ENCODE results near the gene TMSB10.

TMSB10 gene

DNA sequence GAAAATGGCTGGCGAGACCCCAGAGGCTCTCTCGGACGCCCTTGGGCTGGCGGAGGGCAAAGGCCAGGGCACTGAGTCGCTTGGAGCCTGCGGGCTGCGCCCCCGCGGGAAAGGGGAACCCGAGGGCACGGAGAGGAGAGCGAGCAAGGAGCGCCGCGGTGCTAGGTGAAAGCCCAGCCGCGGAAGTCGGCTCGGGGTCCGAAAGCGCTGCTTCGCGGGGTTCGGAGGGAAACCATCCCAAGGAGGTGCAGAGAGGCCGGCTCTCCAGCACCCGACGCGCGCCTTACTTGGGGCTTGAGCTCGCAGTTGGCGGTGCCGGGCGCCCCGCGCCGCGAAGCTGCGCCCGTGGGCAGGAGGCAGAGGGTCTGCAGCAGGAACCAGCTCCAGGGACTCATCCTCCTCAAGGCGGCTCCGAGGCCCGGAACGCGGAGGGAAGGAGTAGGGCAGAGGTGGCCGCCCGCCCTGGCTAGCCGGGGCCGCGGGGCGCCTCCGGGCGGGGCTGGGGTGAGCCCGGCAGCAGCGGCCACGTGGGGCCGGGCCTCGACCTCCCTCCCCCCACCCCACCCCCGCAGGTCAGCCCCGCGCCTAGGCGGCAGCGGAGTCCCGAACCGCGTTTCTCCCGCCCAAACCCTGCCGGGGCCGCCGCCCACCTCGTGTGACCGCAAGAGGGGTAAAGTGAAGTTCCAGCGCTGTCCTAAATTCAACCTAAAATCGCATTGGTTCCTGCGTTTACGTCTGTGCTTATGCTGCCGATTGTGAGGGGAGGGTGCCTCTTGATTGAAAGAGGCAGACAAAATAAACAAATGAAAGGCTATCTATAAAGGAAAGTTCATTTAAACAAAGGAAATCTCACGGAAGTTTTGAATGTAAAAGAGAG, 24.6 kb upstream of the TMSB10 start, which contains the start of gene TRABD2A:
Gene TRABD2A, minus strand, starts transcription at position 440 of the 877 bp plus-strand sequence. Its CDS starts 45 bp downstream, at position 395.
- no peak within 1 kb of the TSS for H3K27ac ChIP-seq (ENCODE audit: low read length)
- no peaks in the 10 kb centered on the region for H3K36me3 ChIP-seq (ENCODE audit: control insufficient read depth in 1 of 2, insufficient read depth in 2 of 2, low read length in 2 of 2)
- H3K4me1 ChIP-seq (ENCODE audit: control insufficient read depth in 1 of 2, insufficient read depth in 2 of 2, low read length in 2 of 2) = peaks cover 0 to 23% of the 10 kb centered on the region in 2 donors
- no peaks in the 10 kb centered on the region for H3K9me3 ChIP-seq (ENCODE audit: control insufficient read depth in 1 of 2, low read length in 2 of 2)
- peaks cover 10% of the 10 kb centered on the region for H3K27me3 ChIP-seq (ENCODE audit: low read depth, low read length)
- peak within 1 kb of the TSS; percentile 71 to 72 for H3K4me3 ChIP-seq (ENCODE audit: low read depth in 1 of 2, low read length in 2 of 2)

DNA sequence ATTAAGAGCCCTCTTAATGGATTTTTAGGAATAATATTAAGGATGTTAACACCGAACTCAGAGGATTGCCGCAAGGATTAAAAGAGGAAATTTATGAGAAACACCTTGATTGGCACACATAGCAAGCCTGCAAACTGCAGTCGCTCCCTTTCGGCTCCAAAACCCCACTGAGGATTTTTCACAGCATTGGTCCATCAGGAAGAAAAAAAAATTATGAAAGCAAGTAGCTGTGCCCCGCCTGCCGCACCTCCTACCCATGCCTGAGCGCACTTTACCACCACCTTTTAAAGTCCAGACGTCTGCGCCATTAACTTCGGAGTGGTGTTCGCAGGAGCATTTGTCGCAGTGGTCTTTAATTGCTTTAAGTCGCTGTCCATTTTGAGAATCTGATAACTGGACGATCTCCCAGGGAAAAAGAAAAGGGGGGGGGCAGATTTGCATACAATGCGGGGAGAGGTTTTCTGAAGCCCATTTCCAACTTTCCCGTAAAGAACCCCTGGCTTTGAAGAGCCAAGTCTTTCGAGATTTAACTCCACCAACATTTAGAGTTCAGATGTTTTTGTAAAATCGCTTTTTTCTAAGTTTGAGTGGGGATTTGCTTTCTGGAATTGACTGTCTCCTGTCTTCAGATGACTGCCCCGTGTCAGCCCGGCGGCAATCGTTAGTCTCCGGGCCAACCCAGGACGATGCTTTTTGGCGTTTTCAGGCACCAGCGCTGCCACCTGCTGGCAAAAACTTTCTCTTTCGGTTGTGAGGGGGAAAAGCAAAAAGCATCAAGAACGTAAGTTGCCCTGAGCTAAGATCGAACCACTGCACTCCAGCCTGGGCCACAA, 23.7 kb upstream of the TMSB10 start:
- peaks cover 10% of the 10 kb centered on the region for H3K27me3 ChIP-seq (ENCODE audit: low read depth, low read length)
- no peaks in the 10 kb centered on the region for H3K9me3 ChIP-seq (ENCODE audit: control insufficient read depth in 1 of 2, low read length in 2 of 2)
- H3K36me3 ChIP-seq (ENCODE audit: control insufficient read depth in 1 of 2, insufficient read depth in 2 of 2, low read length in 2 of 2) = no peaks in the 10 kb centered on the region
- peaks cover 0 to 23% of the 10 kb centered on the region in 2 donors for H3K4me1 ChIP-seq (ENCODE audit: control insufficient read depth in 1 of 2, insufficient read depth in 2 of 2, low read length in 2 of 2)
- peak overlapping the region; percentile 71 to 72 for H3K4me3 ChIP-seq (ENCODE audit: low read depth in 1 of 2, low read length in 2 of 2)
- no peak overlapping the region for H3K27ac ChIP-seq (ENCODE audit: low read length)

DNA sequence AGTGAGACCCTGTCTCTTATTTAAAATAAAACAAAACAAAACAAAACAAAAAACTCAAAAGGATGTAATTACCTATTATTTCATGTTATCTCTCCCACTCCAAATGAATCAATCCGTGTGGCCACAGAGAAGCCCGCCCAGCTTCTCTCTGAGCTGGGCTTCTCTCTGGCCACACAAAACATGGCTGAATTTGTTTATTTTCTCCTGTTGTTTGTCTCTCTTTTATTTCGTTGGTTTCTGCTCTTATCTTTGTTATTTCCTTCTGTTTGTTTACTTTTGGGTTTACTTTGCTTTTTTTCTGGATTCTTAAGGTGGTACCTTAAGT, 23.1 kb upstream of the TMSB10 start:
- H3K27me3 ChIP-seq (ENCODE audit: low read depth, low read length) = peaks cover 10% of the 10 kb centered on the region
- peak overlapping the region in 1 of 2 donors; percentile 72 for H3K4me3 ChIP-seq (ENCODE audit: low read depth in 1 of 2, low read length in 2 of 2)
- peaks cover 0 to 23% of the 10 kb centered on the region in 2 donors for H3K4me1 ChIP-seq (ENCODE audit: control insufficient read depth in 1 of 2, insufficient read depth in 2 of 2, low read length in 2 of 2)
- H3K27ac ChIP-seq (ENCODE audit: low read length) = no peak overlapping the region
- no peaks in the 10 kb centered on the region for H3K9me3 ChIP-seq (ENCODE audit: control insufficient read depth in 1 of 2, low read length in 2 of 2)
- H3K36me3 ChIP-seq (ENCODE audit: control insufficient read depth in 1 of 2, insufficient read depth in 2 of 2, low read length in 2 of 2) = no peaks in the 10 kb centered on the region

DNA sequence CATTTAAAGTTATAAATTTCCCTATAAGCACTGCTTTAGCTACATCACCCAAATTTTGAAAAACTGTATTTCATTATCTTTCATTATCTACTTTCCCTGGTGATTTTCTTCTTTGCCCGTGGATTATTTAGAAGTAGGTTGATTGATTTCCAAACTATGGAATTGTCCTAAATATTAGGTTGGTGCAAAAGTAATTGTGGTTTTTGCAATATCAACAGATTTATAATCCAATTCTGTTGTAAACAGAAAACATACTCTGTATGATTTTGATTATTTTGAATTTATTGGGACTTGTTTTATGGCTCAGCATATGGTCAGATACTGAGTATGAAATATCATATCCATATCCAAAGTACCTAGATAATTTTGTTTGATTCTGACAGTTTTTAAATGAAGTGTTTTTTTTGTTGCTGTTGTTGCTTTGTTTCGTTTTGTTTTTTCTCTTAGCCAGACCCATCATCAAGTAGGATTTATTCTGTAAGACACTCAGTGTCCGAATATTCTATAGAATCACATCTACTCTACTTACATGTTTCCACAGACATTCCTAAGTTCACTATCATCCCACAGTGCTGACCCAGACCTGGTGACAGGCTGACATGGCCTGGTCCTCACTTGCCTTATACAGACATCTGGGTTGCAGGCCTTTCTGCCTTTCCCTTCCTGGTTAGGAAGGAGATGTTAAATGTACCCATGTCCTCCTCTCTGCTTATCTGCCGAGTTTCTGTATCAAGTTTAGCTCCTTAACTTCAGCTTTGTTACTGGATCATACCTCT, 22.5 kb upstream of the TMSB10 start:
- H3K4me3 ChIP-seq (ENCODE audit: low read depth in 1 of 2, low read length in 2 of 2) = no peak overlapping the region
- H3K36me3 ChIP-seq (ENCODE audit: control insufficient read depth in 1 of 2, insufficient read depth in 2 of 2, low read length in 2 of 2) = no peaks in the 10 kb centered on the region
- H3K27me3 ChIP-seq (ENCODE audit: low read depth, low read length) = peaks cover 10% of the 10 kb centered on the region
- H3K27ac ChIP-seq (ENCODE audit: low read length) = no peak overlapping the region
- H3K9me3 ChIP-seq (ENCODE audit: control insufficient read depth in 1 of 2, low read length in 2 of 2) = no peaks in the 10 kb centered on the region
- peaks cover 0 to 23% of the 10 kb centered on the region in 2 donors for H3K4me1 ChIP-seq (ENCODE audit: control insufficient read depth in 1 of 2, insufficient read depth in 2 of 2, low read length in 2 of 2)

DNA sequence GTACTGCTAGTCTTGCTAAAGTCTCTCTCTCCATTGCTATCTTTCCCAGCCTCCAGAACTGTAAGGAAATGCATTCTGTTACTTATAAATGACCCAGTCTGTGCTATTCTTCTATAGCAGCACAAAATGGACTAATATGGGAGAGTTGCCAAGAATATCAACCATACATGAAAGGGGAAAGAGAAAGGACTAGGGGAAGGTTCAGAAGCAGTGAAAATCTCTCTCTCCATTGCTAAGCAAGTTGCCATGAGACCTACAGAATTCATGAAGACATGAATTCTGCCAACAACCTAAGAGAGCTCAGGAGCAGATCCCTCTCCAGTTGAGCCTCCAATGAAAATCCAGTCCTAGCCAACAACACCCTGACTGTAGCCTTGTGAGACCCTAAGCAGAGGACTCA, 21.0 kb upstream of the TMSB10 start:
- Histone ChIP-seq H3K36me3 (ENCODE audit: control insufficient read depth in 1 of 2, insufficient read depth in 2 of 2, low read length in 2 of 2) (no peaks in the 10 kb centered on the region), H3K9me3 (ENCODE audit: control insufficient read depth in 1 of 2, low read length in 2 of 2) (no peaks in the 10 kb centered on the region), H3K27me3 (ENCODE audit: low read depth, low read length) (peaks cover 10% of the 10 kb centered on the region), H3K4me3 (ENCODE audit: low read depth in 1 of 2, low read length in 2 of 2) (no peak overlapping the region), H3K27ac (ENCODE audit: low read length) (no peak overlapping the region), H3K4me1 (ENCODE audit: control insufficient read depth in 1 of 2, insufficient read depth in 2 of 2, low read length in 2 of 2) (peaks cover 10 to 28% of the 10 kb centered on the region in 2 donors)

DNA sequence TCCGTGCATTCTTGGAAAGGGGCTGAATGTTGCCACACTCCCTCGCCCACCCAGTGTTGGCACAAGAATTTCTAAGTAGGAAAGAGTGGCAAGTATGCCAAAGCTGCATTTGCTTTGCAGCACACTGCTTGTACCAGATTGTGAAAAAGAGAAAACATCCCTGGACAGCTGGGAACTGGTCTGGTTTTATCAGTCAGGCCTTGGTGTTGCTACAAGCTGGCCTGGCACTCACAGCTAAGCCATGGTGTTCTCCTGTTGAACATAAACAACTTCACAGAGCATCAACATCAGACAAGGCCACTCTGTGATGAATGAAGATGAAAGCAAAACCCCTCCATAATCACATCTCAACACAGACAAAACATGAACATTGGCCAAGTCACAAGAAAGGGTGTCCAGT, 20.3 kb upstream of the TMSB10 start:
- H3K9me3 ChIP-seq (ENCODE audit: control insufficient read depth in 1 of 2, low read length in 2 of 2) = no peaks in the 10 kb centered on the region
- H3K27ac ChIP-seq (ENCODE audit: low read length) = no peak overlapping the region
- peaks cover 10 to 23% of the 10 kb centered on the region in 2 donors for H3K4me1 ChIP-seq (ENCODE audit: control insufficient read depth in 1 of 2, insufficient read depth in 2 of 2, low read length in 2 of 2)
- no peak overlapping the region for H3K4me3 ChIP-seq (ENCODE audit: low read depth in 1 of 2, low read length in 2 of 2)
- no peaks in the 10 kb centered on the region for H3K36me3 ChIP-seq (ENCODE audit: control insufficient read depth in 1 of 2, insufficient read depth in 2 of 2, low read length in 2 of 2)
- H3K27me3 ChIP-seq (ENCODE audit: low read depth, low read length) = peaks cover 9% of the 10 kb centered on the region

DNA sequence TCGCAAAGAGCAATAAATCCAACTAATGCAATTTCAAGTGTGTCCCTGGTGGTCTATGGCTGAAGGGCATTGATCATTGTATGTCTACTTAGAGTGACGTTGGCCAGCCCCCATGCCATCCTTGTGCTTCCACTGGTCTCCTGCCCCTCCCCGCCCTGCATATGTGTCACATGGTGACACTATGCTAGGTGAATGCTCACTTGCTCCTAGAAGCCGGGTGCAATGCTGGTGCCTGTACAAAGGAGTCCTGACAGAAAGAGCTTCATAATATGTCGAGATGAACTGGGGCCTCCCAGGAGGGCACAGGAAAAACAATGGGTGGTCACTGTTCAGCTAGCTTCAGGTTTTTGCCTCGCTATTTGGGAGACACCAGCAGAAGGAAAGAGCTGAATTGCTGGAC, 18.7 kb upstream of the TMSB10 start:
- Histone ChIP-seq H3K27me3 (ENCODE audit: low read depth, low read length) (no peaks in the 10 kb centered on the region), H3K4me3 (ENCODE audit: low read depth in 1 of 2, low read length in 2 of 2) (no peak overlapping the region), H3K27ac (ENCODE audit: low read length) (no peak overlapping the region), H3K36me3 (ENCODE audit: control insufficient read depth in 1 of 2, insufficient read depth in 2 of 2, low read length in 2 of 2) (no peaks in the 10 kb centered on the region), H3K4me1 (ENCODE audit: control insufficient read depth in 1 of 2, insufficient read depth in 2 of 2, low read length in 2 of 2) (peaks cover 6 to 10% of the 10 kb centered on the region in 2 donors), H3K9me3 (ENCODE audit: control insufficient read depth in 1 of 2, low read length in 2 of 2) (no peaks in the 10 kb centered on the region)

DNA sequence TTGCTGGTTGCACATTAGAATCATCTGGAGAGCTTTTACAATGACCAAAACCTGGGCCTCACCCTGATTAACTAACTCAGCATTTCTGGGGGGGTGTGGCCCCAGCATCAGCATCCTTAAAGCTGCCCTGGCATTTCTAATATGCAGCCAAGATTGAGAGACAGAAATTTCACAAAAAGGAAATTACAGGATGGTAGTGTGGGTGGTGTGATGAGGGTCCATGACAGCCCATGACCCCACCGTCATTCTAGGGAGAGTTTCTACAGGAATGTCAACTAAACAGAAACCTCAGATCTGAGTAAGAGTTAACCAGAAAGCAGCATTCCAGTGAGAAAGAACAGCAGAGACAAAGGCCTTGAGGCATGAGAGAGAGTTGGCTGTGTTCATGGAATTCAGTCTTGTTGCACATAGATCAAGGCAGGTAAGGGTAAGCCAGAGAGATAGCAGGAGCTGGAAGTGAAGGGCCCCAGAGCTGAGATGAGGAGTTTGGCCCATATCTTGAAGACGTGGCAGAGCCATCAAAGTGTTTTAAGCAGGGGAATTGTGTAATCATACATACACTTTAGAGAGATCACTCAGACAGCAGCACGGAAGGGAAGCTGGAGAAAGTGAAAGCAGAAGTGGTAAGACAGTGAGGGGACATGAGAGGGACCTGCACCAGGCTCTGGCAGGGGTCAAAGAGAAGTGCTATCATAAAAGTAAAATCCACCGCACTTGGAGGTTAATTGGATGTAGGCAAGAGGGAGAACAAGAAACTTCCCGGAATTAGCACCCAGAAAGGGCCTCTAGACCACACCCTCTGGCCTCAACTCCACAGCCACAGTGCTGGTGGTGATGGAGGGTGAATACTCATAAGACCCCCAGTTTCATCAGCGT, 16.8 kb upstream of the TMSB10 start:
- Histone ChIP-seq H3K4me3 (ENCODE audit: low read depth in 1 of 2, low read length in 2 of 2) (peak overlapping the region in 1 of 2 donors; percentile 49), H3K4me1 (ENCODE audit: control insufficient read depth in 1 of 2, insufficient read depth in 2 of 2, low read length in 2 of 2) (peaks cover 5 to 10% of the 10 kb centered on the region in 2 donors), H3K27me3 (ENCODE audit: low read depth, low read length) (no peaks in the 10 kb centered on the region), H3K36me3 (ENCODE audit: control insufficient read depth in 1 of 2, insufficient read depth in 2 of 2, low read length in 2 of 2) (no peaks in the 10 kb centered on the region), H3K9me3 (ENCODE audit: control insufficient read depth in 1 of 2, low read length in 2 of 2) (no peaks in the 10 kb centered on the region), H3K27ac (ENCODE audit: low read length) (peak overlapping the region; percentile 74)

DNA sequence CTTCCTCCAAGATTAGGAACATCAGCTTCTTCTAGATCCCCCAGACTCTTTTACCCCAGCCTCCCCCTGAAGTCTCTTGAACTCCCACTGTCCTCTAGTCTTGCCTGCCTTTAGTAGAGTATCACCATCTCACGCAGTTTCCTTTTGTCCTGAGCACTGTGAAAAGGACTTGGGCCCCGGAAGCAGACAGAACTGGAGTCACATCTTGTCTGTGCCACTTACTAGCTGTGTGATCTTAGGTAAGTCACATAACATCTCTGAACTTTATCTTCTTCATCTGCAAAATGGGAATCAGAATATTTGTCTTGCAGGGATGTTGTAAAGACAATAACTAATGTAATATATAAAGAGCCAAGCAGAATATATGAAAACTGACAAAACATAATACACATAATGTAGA, 16.1 kb upstream of the TMSB10 start:
- Histone ChIP-seq H3K27ac (ENCODE audit: low read length) (peak overlapping the region; percentile 74), H3K4me1 (ENCODE audit: control insufficient read depth in 1 of 2, insufficient read depth in 2 of 2, low read length in 2 of 2) (peaks cover 5 to 10% of the 10 kb centered on the region in 2 donors), H3K36me3 (ENCODE audit: control insufficient read depth in 1 of 2, insufficient read depth in 2 of 2, low read length in 2 of 2) (no peaks in the 10 kb centered on the region), H3K27me3 (ENCODE audit: low read depth, low read length) (no peaks in the 10 kb centered on the region), H3K9me3 (ENCODE audit: control insufficient read depth in 1 of 2, low read length in 2 of 2) (no peaks in the 10 kb centered on the region), H3K4me3 (ENCODE audit: low read depth in 1 of 2, low read length in 2 of 2) (peak overlapping the region in 1 of 2 donors; percentile 49)

DNA sequence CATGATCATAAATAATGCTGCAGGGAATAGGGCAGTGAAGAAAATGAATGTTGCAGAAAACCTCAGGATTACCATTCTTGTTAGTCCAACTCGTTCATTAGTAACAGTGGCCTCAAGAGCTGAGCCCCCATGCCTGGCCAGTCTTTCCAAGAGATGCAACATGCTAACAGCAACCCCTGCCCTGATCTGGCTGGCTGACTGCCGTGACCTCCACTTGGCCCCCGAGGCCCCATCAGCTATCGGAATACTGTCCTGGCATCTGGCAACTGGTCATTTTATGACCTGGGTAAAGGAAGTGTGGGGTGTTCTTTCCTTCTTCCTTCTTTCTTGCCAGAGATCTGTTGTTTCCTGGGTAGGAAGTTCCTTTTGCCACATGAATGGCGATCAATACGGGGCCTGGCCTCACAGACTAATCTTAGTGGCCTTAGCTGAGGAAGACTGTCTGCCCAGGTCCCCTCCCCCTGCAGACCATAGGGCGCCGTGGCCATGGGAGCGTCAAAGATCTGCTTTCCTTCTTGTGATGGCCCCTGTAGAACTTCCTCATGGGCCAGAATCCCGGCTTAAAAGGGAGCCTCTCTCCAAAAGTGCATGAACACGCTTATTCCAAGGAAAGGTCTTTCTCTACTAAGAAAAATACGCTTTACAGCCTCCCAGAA, 14.0 kb upstream of the TMSB10 start:
- H3K9me3 ChIP-seq (ENCODE audit: control insufficient read depth in 1 of 2, low read length in 2 of 2) = no peaks in the 10 kb centered on the region
- no peak overlapping the region for H3K4me3 ChIP-seq (ENCODE audit: low read depth in 1 of 2, low read length in 2 of 2)
- H3K36me3 ChIP-seq (ENCODE audit: control insufficient read depth in 1 of 2, insufficient read depth in 2 of 2, low read length in 2 of 2) = no peaks in the 10 kb centered on the region
- no peaks in the 10 kb centered on the region for H3K27me3 ChIP-seq (ENCODE audit: low read depth, low read length)
- H3K27ac ChIP-seq (ENCODE audit: low read length) = no peak overlapping the region
- peaks cover 5 to 10% of the 10 kb centered on the region in 2 donors for H3K4me1 ChIP-seq (ENCODE audit: control insufficient read depth in 1 of 2, insufficient read depth in 2 of 2, low read length in 2 of 2)
